Midbrain (tissue), 1 donor: Measurements from ENCODE around the gene ARHGEF1.
"Not testable (repeated sequence)": the region's sequence is repeated elsewhere in the genome, so short reads cannot be mapped to it uniquely, and the experiment has no call there.

Experiments used
- DNase-seq: peaks from one replicate; lab custom pipeline; 2025; lab: John Stamatoyannopoulos, UW

The ARHGEF1 gene

DNA sequence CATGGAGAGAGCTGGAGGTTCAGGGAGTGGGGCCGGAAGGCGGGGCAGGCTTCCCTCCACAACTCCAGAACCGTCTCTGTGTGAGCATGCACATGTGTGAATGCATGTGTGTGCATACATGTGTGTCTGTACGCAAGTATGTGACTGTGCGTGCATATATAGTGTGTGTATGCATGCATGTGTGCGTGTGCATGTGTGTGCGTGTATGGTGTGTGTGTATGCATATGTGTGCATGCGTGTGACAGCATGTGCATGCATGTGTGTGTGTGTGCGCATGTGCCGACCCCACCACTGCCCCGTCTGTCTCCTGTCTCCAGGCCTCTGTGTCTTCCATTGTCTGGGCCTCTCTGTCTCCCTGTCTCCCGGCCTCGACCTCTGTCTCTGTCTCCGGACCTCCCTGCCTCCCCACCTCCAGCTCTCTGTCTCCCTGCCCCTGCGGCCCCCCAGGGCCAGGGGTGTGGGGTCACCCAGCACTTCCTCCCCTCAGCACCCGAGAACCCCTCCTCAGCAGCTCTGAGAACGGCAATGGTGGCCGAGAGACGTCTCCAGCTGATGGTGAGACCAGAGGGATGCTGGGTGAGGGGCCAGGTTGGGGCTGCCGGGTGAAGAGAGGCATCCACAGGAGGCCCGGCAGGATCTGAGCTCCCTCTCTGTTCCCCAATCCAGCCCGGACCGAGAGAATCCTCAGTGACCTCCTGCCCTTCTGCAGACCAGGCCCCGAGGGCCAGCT lies 22.5 kb downstream of the ARHGEF1 start:
- no peak for DNase-seq

GRCh38 chr19:41906271-41906670 lies 23.3 kb downstream of the ARHGEF1 start:
- no peak for DNase-seq

DNA sequence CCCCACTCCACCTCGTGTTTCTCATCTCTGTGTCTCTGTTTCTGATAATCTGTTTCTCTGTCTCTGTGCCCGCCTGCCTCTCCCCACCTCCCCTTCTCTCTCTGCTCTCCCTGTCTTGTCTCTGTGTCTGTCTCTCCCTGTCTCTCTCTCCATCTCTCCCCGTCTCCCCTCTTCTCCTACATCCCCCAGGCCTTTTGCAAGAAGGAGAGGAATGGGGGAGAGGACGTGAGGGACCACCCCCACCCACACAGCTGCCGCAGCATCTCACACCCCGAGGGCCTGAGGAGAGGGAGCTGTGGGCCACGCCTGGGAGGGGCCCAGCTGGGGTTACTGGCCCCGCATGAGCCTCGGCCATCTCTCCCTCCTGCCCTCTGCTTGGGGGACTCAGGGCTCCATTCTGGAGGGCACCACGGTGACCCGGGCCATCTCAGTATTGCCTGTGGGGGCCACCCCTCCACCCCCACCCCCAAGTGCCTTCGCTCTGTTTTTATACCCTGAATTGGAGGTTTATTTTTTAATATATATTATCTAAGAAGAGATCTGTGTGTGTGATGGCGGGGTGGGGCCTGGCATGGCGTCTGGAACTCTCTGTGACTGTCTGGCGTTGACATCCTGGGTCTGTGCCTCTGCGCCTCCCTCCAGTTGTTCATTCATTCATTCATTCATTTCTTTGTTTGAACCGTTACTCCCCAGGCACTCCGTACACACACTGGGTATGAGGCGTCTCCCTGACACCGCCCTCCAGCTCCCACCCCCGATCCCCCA lies 24.1 kb downstream of the ARHGEF1 start:
- DNase-seq: no peak

DNA sequence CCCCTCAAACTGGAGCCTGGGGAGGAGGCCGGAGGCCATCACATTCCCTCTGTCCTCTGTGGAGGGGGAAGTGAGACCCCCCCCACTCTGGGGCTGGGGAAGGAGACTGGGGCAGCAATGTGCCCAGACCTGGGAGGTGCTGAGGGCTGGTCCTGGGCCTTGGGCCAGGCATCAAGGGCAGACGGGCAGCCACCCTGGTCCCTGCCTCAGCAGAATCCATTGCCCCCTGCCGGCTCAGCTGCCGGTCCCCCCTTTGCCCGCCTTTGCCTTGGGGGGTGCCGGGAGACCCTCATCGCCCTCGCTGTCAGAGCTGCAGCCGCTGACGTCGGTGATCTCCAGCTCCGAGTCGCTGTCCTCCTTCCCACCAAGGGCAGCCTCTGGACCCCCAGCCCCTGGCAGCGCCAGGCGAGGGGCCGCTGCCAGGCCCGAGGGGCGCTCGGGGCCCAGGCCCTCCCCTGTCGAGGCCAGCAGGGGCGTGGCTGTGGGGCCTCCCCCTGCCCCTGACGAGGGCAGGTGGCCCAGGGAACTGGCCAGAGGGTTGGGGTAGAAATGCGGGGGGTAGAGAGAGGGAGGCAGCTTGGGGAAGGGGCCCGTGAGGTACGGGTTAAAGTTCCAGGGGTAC lies 25.1 kb downstream of the ARHGEF1 start:
- DNase-seq: no peak

GRCh38 chr19:41908724-41909464 lies 25.9 kb downstream of the ARHGEF1 start:
- DNase-seq: no peak

- no peak for DNase-seq
Observed at GRCh38 chr19:41909706-41910105, 26.7 kb downstream of the ARHGEF1 start.

- DNase-seq: no peak
Observed at GRCh38 chr19:41910240-41910991, 27.4 kb downstream of the ARHGEF1 start.

DNA sequence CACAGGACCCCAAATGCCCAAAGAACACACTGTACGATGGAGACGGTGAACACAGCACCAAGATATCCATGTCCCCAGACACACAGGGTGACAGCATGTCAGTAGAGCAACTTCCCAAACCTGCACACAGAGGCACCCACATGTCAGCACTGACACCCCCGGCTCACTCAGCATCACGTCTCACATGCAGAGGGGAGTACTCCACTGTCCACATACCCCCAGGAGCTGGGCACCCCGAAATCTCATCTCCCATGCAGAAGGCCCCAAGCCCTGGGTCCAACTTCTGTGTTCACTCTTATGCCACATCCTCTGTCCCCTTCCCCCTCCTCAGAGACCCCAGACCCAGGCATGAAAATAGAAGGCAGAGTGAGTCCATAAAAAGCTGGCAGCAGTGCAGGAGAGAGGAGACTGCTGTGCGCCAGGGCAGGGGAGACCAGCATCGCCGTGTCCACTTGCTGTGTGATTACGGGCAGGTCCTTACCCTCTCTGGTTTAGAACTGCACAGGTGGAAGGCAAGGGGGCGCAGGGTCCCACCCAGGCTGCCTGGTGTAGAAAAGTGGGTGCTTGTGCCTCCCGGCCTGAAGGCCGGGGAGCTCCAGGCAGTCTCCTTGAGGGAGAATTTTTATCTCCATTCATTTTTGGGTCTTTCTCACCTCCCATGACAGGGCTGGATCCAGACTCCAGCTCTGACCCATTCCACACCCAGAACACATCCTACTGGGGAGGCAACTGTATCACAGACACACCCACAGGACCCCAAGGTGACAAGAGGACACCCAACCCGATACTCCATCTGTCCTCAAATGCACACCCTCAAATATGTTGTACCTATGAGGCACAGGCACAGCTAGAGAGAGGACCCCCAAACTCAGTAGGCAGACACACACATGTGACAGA lies 28.3 kb downstream of the ARHGEF1 start:
- no peak for DNase-seq

DNA sequence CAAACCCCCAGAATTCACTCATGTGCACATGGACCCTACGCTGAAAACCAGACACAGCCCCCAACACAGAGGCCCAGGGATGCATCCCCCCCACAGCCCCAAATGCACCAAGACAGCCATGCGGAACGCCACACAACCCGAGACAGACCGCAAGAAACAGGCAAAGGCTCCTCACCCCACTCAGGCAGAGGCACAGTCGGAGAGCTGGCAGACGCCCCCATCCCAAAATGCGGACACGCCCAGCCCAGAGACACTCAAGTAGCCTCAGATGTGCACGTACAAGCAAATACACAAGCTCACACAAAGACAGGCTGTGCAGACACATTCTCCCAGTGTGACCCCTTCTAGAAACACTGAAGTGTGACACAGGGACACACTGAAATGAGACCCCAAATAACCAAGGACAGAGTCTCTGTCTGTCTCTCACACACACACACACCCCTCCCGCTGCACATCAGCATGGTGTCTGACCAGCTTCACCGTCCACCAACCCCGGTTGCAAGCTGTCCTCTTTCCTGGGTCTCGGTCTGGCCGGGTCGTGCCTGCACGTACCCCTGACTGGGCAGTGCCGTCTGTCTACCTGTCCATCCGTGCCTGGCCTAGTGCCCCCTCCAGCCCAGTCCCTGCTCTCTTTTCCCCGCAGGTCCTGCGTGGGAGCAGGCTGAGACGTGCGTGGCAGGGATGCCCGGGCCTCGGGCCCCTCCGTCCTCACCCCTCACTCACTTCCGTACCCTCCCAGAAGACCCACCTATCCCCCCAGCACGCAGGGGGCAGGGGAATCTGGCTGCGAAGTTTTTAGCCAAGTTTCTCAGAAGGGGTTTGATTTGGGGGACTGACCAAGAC lies 29.1 kb downstream of the ARHGEF1 start:
- DNase-seq: no peak

GRCh38 chr19:41912899-41913537 lies 30.0 kb downstream of the ARHGEF1 start:
- no peak for DNase-seq

DNA sequence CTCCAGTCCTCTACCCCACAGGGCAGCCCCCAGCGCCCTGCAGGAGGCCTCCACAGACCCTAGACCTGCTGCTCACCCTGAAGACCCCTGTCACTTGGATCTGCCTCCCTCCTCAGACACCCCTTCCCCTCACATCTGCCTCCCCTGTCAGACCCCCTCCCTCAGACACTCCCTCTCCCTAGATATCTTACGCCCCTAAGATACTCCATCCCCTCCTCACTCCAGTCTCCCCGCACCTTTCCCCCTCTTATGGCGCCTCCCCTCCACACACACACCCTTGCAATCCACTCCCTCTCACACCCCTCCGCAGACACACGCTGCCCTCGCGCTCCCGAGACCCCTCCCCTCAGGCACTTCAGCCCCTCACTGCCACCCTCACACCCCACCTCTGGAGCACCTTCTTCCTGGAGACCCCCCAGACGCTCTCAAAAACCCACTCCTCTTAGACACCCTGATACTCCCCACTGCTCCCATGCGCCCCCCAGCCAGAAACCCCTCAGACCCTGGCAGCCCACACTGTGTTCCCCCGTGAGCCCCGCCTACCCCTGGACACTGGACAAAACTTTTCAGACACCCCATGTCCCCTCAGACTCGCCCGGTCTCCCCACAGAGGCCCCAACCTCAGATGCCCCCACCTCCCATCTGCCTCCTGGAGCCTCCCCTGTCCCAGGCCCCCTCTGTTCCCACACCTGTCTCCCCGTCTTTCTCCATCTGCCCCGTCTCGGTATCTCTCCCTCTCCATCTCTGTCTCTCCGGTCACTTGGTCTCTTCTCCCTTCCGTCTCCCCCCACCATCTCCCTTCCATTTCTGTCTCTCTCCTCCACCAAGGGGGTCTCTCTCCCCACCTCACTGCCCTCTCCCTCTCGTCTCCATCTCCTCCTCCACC lies 30.8 kb downstream of the ARHGEF1 start:
- DNase-seq: no peak

GRCh38 chr19:41914424-41914834 lies 31.4 kb downstream of the ARHGEF1 start:
- not testable (repeated sequence) for DNase-seq

DNA sequence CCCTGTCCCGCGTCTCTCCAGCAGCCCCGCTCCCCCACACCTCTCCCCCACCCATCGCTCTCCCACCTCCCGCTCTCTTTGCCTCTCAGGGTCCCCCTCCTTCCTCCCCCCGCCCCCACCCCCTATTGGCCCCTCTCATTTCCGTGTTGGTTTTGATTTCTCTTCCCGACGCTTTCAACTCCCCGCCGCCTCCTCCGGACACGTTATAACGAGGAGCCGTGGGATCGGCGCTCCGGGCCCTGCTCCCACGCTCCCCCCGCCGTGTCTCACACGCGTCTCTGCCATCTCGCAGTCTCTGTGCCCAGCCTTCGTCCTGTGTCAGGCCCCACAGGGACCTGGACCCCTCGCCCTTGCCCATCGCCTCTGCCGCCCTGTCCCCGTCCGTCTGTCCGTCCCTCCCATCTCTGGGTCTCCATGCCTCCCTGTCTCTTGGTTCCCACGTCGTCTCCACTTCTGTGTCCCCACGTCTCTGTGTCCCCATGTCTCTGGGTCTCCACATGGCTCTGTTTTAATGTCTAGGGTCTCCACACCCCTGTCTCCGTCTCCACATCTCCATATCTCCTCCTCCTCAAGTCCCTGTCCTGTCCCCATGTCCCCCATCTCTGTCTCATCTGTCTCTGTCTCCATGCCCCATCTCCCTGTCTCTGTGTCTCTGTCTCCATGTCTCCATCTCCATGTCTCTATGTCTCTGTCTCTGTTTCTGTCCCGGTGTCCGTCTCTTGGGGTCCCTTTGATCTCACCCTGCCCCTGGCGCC lies 32.2 kb downstream of the ARHGEF1 start:
- no peak for DNase-seq

GRCh38 chr19:41915776-41916414 lies 32.9 kb downstream of the ARHGEF1 start:
- DNase-seq: no peak

GRCh38 chr19:41917676-41918075 lies 34.7 kb downstream of the ARHGEF1 start:
- no peak for DNase-seq

DNA sequence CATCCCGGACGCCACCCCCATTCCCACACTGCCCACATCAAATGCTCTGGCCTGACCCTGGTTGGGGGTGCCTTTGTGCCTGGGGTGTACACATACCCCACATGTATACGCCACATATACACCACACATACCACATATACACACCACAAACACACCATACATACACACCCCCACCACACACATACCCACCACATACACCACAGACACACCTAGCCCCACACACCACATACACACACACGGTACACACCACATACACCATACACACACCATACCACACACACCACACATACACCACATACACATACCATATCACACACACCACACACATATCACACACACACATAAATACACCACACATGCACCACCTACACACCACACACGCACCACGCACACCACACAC lies 35.1 kb downstream of the ARHGEF1 start:
- DNase-seq: no peak
